C4-2B (cell line): ENCODE data around the gene FAM241A.

Experiments used
- CTCF ChIP-seq: fragments of 450-650 bp; conservative IDR thresholded peaks from 2 replicates; pipeline ENCODE4 v1.5.1; 2017; ENCODE audit warnings: mild to moderate bottlenecking
- ZFX ChIP-seq: fragments of 450-650 bp; IDR thresholded peaks from 2 replicates; pipeline ENCODE4 v1.6.1; 2017

GRCh38 chr4:112128452-112128851, 16.8 kb upstream of the FAM241A start:
- TF ChIP-seq CTCF (no peak), ZFX (no peak)
